Stimulated activated CD4-positive, alpha-beta T cell treated with anti-CD3 and anti-CD28 coated beads, Interleukin-4, amount 100 ng/mL, for 1 hour (primary cell): Measurements from ENCODE around the gene ARID1B.

Experiments used
- DNase-seq: peaks from one replicate; pipeline ENCODE4 v3.0.0-alpha.2; 2020

Gene ARID1B

DNA sequence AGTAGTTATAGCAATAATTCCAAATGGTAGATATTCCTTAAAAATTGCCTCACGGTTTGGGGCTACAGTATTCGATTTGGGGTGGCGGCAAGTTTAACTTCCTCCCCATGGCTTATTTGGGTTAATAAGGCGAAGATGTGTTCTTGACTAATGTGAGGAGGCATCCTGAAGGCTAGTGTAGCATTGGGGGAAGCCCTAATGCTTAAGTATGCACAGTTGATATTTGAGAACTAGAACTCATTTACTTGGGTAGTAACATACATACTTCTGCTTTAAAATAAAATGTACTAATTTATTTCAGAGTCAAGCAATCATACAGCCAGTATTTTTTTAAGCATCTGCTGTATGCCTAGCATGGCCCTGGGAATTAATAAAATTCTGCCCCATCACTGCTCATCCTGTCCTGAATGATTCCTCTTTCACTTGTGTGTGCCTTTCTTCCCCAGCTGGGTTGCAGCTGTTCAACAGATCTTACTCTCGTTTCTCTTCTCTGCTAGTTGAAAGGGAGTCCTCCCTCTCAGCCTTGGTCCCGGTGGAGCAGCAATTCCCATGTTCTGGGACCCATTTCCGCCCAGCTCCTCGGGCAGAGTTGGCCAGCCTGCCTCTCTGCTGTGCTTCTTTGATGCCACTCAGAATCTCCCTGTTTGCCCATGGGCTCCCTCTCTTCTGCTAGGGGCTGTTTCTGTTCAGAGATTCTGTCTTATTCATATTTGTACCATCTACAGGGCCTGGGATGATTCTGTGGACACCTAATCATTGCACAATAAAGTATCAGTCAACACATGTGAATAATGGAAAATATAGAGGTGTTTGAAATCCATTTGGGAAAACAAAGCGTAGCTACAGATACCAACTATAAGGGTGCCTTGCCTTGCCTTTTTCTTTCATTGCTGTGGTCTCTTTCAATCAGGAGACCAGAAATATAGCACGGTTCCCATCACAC lies 104.8 kb downstream of the ARID1B start:
- no peak for DNase-seq

DNA sequence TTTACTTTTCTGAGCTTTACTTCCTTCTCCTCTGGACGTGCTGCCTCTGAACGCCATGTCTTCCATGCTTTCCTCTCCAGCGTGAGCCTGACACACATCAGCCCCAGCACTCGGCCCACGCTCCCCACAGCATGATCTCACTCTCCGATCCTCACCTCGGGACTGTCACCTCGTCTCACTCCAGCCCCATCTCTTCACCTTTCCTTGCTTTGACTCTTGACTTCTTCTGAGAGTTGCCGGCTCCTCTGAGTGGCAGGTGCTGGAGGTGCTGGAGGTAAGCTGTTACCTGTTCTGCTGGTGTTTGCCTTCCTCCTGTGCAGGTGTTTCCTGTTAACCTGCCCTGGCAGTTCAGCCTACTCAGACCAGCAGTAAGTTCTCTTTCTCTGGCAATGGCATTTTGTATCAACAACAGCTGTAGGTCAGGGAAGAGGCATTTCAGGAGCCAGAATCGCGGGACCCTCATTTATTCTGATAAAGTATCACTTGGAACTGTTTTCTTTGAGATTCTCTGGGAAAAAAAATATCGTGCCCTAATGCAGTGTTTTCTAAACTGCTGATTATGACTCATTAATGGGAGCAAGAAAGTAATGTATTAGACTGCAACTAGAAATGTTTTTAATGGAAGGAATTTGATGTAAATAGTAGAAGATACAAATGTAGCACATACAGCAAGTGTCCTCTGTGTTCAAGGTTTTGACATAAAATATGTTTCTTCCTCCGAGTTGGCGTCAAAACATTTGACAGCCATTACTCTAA lies 106.5 kb downstream of the ARID1B start:
- peak; percentile 39 for DNase-seq

DNA sequence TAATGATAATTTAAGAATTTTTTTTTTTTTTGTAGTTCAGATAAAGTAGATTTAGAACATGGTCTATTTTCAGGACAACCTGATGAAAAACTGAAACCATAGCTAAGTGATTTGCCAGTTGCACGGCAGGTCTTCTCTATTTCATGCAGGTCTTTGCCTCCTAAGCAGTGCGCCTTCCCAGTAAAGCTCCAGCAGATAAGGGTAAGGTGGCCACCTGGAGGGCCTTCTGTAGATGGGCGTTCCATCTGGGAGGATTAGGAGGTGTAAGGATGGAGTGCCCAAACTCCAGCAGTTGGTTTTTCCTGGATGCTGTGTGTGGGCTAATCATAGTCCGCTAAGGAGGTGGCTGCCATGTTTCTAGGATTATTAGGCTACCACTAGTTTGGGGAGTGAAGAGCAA lies 107.1 kb downstream of the ARID1B start:
- no peak for DNase-seq

DNA sequence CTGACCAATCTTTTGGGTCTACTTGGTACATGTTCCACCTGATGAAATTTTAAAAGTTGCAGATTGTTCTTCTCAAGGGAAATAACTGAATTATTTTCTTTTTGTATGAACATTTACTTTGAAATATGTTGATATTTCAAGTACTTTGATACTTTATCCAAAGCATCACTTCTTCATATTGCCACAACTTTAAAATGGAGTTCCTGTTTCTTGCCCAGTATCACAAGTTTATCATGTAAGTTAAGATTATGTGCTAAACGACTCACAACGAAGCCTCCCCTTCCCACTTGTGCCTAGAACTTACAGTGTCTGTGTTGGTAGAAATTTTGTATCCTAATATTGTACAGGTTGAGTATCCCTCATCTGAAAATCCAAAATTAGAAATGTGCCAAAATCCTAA lies 108.4 kb downstream of the ARID1B start:
- DNase-seq: no peak

DNA sequence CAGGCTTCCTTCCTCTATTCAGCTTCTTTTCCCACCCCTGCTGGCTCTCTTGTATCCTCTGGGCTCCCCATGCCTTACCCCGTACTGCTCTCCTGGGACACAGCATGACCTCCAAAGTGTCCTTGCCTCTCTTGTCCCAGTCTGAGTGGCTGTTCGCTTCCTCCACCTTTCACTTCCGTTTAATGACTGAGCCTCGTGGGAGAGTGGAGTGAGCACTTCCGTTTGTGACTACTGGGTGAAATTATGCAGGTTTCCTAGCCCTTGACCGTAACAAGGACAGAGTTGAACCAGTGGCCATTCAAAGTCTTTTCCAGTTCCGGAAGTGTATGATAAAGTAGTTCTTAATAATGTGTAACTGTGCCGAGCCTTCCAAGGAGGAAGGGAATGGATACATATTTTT lies 109.2 kb downstream of the ARID1B start:
- DNase-seq: no peak

DNA sequence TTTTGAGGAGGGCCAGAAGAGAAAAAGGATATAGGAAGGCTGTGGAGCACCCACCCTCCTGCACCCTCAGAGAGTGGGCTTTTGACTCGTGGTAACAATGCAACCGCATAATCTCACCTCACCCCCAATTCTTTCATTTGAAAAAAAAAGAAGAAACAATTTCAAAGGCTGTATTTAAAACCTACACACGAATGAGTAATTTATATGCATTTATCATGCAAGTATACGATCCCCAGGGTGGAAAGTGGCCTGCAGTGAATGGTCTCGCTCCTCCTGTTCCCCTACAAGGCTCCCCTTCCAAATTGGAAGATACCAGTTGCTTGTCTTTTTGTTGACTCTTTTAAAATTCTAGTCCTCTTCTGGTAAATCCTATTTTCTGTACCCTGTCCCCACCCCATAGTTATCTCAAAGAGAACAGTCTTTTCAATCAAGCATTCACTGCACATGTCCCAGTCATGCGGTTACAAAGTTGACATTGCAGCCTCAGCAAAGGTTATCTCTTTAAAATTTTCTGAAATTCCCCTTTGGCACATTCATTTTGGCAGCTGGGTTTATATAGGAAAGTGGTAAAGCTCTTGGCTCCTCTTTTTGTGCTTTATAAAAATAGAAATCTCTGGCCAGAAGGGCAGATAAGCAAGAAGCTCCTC lies 110.6 kb downstream of the ARID1B start:
- no peak for DNase-seq

DNA sequence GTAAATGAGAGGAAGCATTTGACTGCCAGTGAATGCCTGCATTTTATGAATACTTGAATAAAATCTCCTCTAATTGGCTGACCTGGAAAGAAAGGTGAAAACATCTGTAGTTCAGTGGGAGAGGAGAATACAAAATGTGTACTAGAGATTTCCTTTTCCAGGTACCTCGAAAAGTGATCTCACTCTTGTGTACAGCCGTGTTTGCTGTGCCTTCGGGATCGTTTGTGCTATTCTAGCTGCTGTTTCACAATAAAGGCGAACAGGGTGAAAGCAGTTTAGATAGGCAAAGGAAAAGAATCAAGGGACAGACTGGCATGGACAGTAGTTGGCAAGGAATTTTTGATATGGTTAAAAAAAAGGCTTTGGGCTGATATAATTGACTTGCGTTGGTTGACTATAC lies 112.3 kb downstream of the ARID1B start:
- DNase-seq: no peak

DNA sequence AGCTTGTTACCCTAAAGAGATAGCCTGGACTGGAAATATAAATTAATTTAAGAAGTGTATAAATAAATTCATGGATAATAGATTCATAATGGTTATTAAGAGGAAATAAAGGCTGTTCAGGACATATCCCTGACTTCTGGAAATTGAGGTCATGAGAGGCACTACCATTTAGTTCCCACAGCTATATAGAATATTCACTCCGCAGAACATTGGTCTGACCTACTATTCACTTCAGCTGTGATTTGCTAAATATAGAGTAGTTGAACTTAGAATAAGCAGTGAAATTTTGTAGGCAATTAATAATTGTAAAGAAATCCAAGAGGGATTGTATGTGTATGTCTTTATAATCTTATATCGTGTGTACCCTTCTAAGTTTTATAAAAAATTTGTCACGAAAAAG lies 112.8 kb downstream of the ARID1B start:
- no peak for DNase-seq

DNA sequence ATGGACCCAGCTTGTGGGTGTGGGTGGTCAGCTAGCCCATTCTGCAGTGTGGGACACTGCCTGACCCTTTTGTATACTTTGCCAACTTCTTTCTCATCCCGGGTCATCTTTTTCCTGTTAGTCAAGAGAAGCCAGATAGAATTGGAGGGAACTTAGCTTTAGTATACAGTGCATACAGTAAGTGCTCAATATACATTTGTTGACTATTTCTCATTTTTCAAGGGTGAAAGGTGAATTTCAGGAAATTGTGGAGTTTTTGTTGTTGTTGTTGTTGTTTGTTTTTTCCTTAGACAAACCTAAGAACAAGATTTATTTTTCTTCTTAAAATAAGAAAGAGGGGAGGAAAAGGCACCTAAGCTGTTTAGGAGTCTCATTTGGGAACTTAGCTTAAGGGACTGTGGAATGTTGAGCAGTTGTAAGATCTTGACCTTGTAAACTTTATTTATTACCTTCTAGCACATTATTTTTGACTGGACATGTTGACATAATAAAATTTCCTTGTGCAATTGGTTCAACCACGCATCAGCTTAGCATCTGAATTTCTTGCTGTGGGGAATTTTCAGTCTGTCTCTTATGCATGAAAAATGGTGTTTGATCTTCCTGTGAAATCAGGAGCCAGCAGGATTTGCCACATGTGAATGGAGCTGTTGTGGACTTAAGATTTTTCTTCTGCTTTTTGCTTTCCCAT lies 113.6 kb downstream of the ARID1B start:
- no peak for DNase-seq

DNA sequence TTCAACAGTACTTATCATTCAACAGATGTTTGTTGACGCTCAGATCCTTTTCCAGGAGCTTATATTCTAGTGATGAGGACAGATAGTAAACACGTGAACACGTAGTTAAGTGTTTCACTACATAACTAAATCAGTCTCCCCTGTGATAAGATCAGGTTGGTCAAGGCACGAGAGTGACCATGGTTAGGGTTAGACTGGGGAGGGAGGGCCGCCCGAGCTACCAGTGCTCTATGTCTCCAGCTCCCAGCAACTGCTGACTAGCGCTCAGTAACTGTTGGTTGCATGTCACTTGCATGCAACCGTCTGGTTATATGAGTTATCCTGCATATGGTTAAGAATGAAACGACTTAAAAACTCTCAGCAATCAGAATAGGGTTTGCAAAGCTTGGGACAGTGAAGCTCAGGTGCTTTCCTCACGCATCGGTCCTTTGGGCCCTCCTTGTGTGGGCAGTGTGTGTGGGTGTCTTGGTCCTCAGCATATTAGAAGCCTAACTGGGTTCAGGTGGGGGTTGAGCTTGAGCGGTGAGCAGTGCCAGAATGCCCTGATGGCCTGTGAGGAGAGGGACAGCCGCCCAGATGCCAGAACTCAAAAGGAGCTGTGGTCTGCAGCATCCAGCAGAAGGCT lies 120.8 kb downstream of the ARID1B start:
- no peak for DNase-seq

DNA sequence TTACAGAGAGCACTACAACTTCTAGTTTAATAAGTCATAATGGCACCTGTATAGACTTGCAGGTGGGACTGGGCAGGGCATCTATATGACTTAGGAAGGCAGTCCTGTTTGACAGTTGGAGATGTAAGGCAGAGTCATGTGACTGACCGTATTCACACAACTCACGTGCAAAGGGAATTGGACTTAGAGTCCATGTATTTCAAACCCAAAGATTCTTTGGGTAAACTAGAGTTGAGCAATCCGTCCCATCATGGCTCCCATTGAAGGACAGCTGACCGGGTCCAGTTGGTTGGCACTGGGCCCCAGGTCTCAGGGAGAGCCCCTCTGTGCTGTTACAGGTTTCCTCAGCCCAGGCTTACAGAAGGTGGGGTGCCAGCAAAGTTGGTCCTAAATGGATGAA lies 121.9 kb downstream of the ARID1B start:
- no peak for DNase-seq

DNA sequence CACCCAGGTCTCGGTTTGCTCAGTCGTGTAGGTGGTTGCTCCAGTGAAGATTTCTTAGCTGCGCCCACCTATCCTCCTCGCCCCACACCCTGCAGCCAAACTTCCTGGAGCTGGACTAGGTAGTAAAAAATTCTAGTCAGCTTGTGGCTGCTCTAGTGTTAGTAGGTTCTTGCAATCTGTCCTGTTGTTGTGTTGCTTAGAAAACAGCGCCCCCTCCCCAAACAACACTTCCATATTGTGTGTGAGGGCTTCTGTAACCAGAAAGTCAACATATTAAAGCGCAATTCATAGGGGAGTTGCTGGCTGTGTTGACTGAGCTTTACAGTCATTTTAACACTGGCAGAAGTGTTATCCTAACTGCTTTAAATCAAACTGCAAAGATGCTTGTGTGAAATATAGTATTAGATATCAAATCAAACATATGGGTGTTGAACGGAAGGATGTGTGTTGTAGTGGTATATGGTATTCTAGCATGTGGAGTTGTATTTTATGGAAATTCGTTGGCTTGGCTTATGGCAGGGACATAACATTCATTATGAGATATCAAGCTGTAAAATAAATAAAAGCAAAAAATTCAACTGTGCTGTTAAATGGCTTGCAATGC lies 122.5 kb downstream of the ARID1B start:
- no peak for DNase-seq

DNA sequence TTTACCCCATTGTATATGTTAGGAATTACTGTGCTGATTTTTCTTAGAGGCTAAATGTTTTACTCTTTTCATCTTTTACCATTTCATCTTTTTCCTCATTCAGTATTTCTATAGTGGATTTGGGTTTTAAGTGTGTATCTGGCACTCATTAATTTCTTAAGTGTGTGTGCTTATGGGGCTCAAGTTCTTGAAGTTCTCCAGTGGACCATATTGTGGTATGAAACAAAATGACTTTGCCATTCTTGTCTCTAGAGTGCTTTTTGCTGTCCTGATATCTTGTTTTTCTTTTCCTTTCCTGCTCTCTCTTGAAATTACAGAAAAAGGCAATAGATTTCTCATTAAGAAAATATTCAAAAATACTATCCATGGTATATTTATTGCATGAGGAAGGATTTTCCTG lies 123.1 kb downstream of the ARID1B start:
- no peak for DNase-seq

DNA sequence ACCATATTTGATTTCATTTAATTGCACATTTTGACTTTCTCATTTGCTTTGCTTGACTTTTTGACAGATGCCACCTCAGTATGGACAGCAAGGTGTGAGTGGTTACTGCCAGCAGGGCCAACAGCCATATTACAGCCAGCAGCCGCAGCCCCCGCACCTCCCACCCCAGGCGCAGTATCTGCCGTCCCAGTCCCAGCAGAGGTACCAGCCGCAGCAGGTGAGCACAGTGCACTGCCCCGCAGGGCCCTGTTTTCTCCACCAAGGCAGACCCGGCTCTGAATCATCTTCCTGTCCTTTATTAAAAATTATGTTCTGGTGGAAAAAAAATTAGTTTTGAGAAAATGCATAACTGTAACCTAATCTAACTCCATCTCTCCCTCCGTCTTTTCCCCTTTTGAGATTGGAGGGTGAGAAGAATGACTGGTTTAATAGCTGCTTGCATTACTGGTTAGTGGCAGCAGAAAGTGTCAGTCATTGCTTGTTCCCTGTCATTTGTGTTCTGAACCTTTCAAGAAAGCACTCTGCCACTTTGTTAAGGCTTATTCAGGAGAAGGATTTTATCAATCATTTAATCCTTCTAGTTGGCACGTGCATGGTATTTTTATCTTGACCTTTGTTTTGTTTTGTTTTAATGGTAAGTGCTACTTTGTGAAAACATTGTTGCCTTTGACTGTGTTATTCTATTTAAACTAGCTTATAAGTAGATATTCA lies 124.3 kb downstream of the ARID1B start:
- no peak for DNase-seq

DNA sequence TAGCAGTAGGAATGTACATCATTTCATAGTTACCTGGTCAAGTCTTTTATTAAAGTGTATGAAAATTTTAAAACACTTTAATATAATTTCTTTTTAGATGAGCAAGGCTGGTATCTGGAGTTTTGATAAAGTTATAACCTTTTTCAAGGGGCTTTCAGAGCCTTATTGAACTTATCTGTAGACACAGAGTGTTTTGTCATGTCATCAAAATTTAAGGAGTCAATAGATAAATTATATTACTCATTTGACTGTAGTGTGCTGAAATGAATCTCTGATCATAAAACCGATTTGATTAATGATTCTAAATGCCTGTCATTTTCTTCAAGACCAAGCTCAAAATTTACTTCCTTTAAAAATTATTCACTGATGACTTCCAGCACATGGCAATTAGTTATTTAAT lies 125.6 kb downstream of the ARID1B start:
- DNase-seq: no peak

DNA sequence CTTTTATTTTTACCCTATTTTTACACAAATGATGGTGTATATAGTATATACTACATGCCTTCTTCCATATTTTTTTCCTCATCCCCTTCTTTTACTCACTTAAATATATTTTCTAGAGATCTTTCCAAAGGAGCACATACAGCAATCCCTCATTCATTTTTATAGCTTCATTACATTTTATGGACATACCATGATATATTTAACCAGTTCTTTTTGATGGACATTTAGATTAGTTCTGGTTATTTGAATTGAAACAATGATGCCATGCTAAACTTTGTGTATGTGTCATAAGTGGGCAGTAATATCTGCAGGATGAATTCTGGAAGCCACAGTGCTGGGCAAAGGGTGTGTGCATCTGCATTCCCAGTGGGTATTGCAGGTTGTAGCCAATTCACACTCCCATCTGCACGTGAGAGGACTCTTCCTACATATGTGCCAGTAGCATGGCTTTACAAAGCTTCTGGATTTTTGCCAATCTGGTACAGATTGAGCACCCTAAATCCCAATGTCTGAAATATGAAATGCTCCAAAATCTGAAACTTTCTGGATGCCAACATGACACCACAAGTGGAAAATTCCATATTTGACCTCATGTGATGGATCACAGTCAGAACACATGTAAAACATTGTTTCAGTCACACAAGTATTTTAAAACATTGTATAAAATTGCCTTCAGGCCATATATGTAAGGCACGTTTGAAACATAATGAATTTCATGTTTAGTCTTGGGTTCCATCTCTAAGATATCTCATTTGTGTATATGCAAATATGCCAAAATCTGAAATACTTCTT lies 127.2 kb downstream of the ARID1B start:
- DNase-seq: no peak

DNA sequence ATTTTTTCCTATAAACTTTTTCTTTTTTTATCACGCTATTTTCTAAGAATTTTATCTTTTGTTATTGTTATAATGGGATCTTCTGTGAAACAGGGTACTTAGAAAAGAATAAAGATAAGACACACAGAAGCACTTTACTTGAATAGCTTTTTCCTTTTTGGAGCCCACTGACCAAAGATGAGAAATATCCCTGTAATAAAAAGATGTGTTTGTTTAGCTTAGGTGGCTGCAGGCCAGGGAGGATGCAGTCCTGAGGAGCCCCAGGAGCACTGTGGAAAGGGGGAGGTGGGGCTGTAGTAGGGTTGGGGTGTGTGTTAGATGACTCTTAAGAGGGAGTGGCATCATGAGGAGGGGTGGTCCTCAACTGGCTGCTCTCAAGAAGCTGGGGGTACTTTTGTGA lies 128.6 kb downstream of the ARID1B start:
- DNase-seq: no peak

DNA sequence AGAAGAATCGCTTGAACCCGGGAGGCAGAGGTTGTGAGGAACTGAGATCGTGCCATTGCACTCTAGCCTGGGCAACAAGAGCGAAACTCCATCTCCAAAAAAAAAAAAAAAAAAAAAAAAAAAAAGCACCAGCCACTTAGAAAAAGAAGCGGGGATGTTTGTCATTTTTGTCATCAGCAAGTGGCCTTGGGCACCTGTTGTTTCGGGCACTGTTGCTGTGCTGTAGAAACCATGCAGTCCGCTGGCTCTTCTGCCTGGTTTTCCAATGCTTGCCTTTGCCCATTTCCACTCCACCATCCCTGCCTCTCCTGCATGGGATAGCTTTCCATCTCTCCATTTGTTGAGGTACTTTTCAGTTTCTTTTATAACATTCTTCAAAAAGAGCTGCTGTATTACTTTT lies 129.3 kb downstream of the ARID1B start:
- no peak for DNase-seq

DNA sequence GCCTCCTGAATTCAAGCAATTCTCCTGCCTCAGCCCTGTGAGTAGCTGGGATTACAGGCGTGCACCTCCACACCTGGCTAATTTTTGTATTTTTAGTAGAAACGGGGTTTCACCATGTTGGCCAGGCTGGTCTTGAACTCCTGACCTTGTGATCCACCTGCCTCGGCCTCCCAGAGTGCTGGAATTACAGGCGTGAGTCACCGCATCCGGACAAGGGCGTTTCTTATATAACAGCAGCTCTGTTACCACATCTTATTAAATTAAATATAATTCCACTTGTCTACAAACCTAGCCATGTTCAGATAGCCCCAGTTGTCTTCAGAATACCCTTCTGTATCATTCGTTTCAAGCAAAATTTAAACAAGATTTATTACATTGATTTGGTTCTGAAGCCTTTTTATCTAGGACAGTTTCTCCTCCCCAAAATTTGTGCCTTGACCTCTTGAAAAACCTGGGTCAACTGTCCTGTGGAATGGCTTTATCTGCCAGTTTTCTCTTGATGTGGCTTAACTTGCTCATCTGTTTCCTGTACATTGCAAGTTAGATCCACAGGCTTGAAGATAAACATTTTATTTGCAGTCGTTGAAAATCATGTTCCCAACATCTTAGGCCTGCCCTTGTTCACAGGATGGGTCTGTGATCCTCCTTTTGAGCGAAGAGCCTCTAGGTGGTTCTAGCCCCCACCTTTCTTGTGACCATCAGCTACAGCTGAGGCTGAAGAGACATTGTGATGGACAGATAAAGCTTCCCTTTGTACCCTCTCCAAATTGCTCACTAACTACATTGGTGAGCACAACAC lies 132.2 kb downstream of the ARID1B start:
- DNase-seq: no peak

DNA sequence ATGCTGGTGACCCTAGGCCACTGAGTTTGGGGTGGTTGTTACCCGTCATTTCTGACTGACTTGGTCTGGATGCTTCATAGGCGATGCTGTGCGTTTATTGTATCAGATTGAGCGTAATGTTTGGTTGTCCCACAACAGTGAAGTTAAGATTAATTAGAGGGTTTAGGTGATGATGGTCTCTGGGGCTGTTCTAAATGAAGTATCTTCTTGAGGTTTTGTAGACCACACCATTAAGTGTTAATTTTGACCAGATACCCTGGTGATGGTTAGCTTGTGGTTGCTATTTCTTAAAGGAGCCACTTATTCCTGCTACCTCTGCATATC lies 132.8 kb downstream of the ARID1B start:
- no peak for DNase-seq
